ENCODE results near the gene SFXN5.

Gene SFXN5

DNA sequence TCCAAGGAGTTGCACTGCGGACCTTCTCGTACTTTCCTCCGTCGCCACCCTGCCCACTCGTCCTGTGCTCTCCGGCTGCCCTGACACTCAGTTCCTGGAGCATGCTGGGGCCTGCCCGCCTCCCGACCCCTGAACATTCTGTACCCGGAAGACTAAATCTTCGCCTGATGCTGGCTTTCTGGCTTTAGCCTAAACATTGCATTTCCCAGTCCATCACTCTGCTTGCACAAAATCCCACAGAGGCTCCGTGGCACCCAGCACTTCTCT is 550 bp upstream of the SFXN5 start (continued):
- TF ChIP-seq, protein P1, sequence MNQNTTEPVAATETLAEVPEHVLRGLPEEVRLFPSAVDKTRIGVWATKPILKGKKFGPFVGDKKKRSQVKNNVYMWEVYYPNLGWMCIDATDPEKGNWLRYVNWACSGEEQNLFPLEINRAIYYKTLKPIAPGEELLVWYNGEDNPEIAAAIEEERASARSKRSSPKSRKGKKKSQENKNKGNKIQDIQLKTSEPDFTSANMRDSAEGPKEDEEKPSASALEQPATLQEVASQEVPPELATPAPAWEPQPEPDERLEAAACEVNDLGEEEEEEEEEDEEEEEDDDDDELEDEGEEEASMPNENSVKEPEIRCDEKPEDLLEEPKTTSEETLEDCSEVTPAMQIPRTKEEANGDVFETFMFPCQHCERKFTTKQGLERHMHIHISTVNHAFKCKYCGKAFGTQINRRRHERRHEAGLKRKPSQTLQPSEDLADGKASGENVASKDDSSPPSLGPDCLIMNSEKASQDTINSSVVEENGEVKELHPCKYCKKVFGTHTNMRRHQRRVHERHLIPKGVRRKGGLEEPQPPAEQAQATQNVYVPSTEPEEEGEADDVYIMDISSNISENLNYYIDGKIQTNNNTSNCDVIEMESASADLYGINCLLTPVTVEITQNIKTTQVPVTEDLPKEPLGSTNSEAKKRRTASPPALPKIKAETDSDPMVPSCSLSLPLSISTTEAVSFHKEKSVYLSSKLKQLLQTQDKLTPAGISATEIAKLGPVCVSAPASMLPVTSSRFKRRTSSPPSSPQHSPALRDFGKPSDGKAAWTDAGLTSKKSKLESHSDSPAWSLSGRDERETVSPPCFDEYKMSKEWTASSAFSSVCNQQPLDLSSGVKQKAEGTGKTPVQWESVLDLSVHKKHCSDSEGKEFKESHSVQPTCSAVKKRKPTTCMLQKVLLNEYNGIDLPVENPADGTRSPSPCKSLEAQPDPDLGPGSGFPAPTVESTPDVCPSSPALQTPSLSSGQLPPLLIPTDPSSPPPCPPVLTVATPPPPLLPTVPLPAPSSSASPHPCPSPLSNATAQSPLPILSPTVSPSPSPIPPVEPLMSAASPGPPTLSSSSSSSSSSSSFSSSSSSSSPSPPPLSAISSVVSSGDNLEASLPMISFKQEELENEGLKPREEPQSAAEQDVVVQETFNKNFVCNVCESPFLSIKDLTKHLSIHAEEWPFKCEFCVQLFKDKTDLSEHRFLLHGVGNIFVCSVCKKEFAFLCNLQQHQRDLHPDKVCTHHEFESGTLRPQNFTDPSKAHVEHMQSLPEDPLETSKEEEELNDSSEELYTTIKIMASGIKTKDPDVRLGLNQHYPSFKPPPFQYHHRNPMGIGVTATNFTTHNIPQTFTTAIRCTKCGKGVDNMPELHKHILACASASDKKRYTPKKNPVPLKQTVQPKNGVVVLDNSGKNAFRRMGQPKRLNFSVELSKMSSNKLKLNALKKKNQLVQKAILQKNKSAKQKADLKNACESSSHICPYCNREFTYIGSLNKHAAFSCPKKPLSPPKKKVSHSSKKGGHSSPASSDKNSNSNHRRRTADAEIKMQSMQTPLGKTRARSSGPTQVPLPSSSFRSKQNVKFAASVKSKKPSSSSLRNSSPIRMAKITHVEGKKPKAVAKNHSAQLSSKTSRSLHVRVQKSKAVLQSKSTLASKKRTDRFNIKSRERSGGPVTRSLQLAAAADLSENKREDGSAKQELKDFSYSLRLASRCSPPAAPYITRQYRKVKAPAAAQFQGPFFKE (tag by site-specific recombination; IDR thresholded peaks at IDR 0.05; ENCODE audit: borderline replicate concordance): no peak
- TF ChIP-seq ZNF585B (tag by site-specific recombination; IDR thresholded peaks at IDR 0.05) (peak; percentile 24; the same call in 1 of the 2 replicates), ZNF175 (tag by site-specific recombination; IDR thresholded peaks at IDR 0.05) (no peak)

DNA sequence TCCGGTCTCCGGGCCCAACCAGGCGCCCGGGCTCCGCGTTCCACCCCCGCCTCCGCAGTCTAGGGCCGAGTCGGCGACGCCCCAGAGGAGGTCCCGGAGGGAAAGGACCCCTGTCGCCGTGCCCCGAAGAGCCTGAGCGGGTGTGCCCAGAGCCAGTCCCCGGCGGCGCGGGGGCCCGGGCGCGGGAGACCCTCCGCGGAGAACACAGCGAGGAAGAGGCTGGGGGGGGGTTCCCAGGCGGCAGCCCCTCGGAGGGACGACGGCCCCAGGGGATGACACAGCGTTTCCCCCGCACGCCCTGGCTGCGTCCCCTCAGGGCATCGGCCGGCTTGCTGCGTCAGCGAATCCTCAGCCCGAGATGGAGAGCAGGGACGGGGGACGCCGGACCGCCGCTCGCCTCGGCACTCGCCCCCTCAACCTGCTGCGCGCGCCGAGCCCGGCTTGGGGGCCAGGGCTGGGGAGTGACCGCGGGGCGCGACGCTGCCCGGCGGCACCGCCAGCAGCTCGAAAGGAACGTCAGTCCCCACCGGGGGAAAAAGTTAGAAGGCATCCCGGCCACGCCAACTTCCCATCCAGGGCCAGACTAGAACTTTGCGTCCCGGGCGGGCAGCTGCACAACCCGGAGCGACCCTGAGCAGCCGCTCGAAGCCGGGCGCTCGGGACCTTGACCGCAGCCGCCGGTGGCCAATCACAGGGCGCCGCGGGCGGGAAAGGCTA is 711 bp downstream of the SFXN5 start:
- Histone ChIP-seq H3K4me3 (ENCODE audit: low read depth, low read length) (peak overlapping the region; percentile 90), H3K9me3 (ENCODE audit: control insufficient read depth, insufficient read depth, low read depth, low read length) (no peaks in the 10 kb centered on the region), H3K27ac (ENCODE audit: extremely low read depth, low read depth, low read length) (peak overlapping the region; percentile 80), H3K4me1 (ENCODE audit: control insufficient read depth, insufficient read depth, low read length) (no peaks in the 10 kb centered on the region; the same call in 1 of the 2 replicates), H3K36me3 (ENCODE audit: control insufficient read depth in 2 of 2, insufficient read depth in 1 of 2, low read length in 2 of 2) (peaks cover 3 to 28% of the 10 kb centered on the region in 2 experiments; a peak in 2 of 3 replicates)
- POLR2A ChIA-PET: interaction anchor here (0.7 to 1.6 kb wide), 4 partner anchors 9 to 86 kb away, joined by 3 to 5 read pairs (median 3); partner anchors contain the start of gene RAB11FIP5
- CTCF ChIA-PET: interaction anchor here (0.7 kb wide), 1 partner anchor 22 kb away, joined by 4 read pairs; no protein-coding TSS in a partner anchor
- TF ChIP-seq ZNF16 (tag by site-specific recombination; IDR thresholded peaks at IDR 0.05; ENCODE audit: low read depth) (no peak), SCRT1 (tag by site-specific recombination; IDR thresholded peaks at IDR 0.05; ENCODE audit: borderline replicate concordance) (no peak), ZNF2 (tag by site-specific recombination; IDR thresholded peaks at IDR 0.05) (no peak), GLIS1 (tag by site-specific recombination; IDR thresholded peaks at IDR 0.05) (peak; percentile 79), ZNF423 (tag by site-specific recombination; IDR thresholded peaks at IDR 0.05) (no peak), ZBTB8A (tag by site-specific recombination; IDR thresholded peaks at IDR 0.05) (peak; percentile 60; the same call in 1 of the 2 replicates), ZNF561 (tag by site-specific recombination; IDR thresholded peaks at IDR 0.05; ENCODE audit: borderline replicate concordance) (peak; percentile 40; the same call in 1 of the 2 replicates), ZNF510 (tag by site-specific recombination; IDR thresholded peaks at IDR 0.05; ENCODE audit: insufficient replicate concordance) (no peak), SP7 (tag by site-specific recombination; IDR thresholded peaks at IDR 0.05) (no peak), PATZ1 (tag by site-specific recombination; IDR thresholded peaks at IDR 0.05) (peak; percentile 72), ZBTB11 (tag by site-specific recombination; conservative IDR thresholded peaks at IDR 0.05; ENCODE audit: low read depth) (no peak), SP2 (tag by site-specific recombination; IDR thresholded peaks at IDR 0.05) (peak; percentile 75), ZNF274 (IDR thresholded peaks at IDR 0.05; ENCODE audit: low read length) (no peak), ZNF274 (tag by site-specific recombination; IDR thresholded peaks at IDR 0.05; ENCODE audit: borderline replicate concordance) (no peak), ZNF843 (tag by site-specific recombination; IDR thresholded peaks at IDR 0.05) (no peak), ZNF335 (tag by site-specific recombination; conservative IDR thresholded peaks at IDR 0.05) (peak; percentile 54)
- TF ChIP-seq, protein P2, sequence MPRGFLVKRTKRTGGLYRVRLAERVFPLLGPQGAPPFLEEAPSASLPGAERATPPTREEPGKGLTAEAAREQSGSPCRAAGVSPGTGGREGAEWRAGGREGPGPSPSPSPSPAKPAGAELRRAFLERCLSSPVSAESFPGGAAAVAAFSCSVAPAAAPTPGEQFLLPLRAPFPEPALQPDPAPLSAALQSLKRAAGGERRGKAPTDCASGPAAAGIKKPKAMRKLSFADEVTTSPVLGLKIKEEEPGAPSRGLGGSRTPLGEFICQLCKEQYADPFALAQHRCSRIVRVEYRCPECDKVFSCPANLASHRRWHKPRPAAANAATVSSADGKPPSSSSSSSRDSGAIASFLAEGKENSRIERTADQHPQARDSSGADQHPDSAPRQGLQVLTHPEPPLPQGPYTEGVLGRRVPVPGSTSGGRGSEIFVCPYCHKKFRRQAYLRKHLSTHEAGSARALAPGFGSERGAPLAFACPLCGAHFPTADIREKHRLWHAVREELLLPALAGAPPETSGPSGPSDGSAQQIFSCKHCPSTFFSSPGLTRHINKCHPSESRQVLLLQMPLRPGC (tag by site-specific recombination; IDR thresholded peaks at IDR 0.05): no peak
- TF ChIP-seq, protein P3, sequence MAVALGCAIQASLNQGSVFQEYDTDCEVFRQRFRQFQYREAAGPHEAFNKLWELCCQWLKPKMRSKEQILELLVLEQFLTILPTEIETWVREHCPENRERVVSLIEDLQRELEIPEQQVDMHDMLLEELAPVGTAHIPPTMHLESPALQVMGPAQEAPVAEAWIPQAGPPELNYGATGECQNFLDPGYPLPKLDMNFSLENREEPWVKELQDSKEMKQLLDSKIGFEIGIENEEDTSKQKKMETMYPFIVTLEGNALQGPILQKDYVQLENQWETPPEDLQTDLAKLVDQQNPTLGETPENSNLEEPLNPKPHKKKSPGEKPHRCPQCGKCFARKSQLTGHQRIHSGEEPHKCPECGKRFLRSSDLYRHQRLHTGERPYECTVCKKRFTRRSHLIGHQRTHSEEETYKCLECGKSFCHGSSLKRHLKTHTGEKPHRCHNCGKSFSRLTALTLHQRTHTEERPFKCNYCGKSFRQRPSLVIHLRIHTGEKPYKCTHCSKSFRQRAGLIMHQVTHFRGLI (tag by site-specific recombination; IDR thresholded peaks at IDR 0.05): 0 out of 2 replicates have a peak, but pooled peaks have one; percentile 18

Measured in HEK293 (cell line).